GM18951 (cell line): ENCODE results near the gene LTB4R2.
"Not testable (repeated sequence)": the region's sequence is repeated elsewhere in the genome, so short reads cannot be mapped to it uniquely, and the experiment has no call there.

ENCODE experiments used
- POLR2A ChIP-seq: IDR thresholded peaks from 4 replicates; pipeline ENCODE4 v1.6.1; 2011; ENCODE audit warnings: mild to moderate bottlenecking; ENCODE audit not compliant: insufficient read length, insufficient read depth; ENCODE audit errors: extremely low read depth
- in situ Hi-C: fragments of 300-500 bp; cut with MboI; formaldehyde crosslinking; loops from one replicate; pipeline ENCODE4 v1.12.0; 2022; ENCODE audit warnings: low sequenced_read_pairs, mixed read lengths, inconsistent platforms; ENCODE audit not compliant: unreplicated experiment

Gene LTB4R2

DNA sequence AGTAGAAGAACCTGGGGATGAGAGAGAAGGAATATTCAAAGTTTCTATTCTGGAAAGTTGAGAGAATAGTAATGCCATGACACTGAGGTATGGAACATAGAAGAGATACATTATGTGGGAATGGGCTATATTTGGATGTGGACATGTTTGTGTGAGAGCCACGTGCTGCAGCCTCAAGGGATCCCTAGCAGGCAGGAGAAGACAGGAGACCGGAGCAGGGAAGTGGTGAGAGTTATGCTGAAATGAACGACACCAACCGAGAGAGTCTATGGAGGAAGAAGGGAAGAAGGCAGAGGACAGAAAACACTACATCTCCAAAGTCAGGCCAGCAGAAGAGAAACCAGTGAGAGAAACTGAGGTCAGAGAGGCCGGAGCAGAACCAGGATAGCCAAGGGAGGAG, 39.8 kb downstream of the LTB4R2 start:
- no peak for TF ChIP-seq POLR2A
- in situ Hi-C loops, result no loop called here

DNA sequence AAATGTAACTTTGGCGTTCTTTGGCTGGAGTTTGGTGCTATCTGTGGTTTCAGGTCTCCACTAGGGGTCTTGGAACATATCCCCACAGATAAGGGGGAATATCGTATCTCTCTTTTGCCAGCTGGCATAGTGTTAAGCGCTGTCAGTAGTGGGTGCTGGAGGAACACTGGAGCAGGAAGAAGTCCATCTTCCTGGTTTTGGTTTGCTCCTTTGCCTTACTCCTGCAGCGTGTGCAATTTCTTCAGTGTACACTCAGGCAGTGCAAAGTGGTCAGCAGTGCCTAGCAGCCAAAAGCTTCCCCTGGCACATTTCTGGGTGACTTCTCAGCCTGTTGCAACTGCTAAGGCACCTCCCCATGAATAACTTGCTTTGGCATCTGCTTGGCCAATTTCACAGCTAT, 41.6 kb downstream of the LTB4R2 start:
- in situ Hi-C loops, result no loop called here
- no peak for TF ChIP-seq POLR2A

DNA sequence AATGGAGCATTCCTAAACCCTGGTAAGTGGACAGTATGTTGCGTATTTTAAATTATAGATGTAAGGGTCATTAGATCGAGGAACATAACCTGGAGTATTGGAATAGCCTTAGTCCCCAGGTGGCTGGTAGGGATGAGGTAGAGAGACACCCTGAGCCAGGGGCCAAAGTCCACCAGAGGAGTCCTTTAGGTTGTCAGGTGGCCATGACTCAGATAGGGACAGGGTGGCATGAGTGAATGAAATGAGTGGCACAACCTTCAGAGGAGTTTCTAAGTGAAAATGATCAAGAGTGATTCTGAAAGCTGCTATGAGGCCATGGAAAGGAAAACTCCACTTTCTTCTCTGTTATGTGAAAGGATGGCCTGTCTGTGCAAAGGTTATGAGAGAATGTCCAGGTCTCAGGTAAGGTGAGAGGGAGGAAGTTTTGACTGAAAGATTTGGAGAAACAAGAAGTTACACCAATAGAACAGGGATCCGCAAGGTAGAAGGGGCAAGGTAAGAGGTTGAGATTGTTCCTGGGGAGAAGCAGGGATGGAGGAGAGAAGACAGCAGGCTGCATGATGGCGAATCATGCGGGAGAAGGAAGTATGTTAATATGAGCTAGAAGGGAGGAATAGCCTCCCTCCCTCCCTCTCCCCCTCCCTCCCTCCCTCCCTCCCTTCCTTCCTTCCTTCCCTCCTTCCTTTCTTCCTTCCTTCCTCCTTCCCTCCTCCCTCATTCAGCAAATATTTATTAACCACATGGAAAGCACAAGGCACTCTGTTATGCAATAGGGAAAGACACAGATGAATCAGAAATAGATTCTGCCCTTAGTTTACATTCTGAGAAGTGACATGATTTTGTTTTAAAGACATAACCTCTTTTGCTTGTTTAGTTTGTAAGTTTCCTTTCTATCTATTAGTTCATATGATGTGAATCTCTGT, 43.9 kb downstream of the LTB4R2 start:
- in situ Hi-C loops, result no loop called here
- TF ChIP-seq POLR2A, result no peak

DNA sequence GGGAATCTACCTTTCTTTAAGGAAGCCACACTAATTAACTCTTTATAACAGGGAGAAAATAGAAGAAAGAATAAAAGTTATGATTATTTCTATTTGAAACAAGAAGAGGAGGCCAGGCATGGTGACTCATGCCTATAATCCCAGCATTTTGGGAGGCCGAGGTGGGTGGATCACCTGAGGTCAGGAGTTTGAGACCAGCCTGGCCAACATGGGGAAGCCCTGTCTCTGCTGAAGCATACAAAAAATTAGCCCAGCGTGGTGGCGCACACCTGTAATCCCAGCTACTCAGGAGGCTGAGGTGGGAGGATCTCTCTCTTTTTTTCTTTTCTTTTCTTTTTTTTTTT, 44.5 kb downstream of the LTB4R2 start:
- in situ Hi-C loops, result not testable (repeated sequence)

DNA sequence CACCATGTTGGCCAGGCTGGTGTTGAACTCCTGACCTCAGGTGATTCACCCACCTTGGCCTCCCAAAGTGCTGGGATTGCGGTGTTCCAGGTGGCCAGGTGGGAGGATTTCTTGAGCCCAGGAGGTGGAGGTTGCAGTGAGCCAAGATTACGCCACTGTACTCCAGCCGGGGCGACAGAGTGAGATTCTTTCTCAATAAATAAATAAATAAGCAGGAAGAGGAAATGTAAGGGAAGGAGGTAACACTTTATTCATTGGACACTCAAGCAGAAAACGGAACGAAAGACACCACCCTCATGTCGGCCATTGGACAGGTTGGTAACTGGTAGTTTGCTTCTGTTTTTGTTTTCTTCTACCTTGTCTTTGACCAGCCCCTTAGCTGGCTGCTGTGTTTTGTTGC, 45.1 kb downstream of the LTB4R2 start:
- TF ChIP-seq POLR2A, result no peak
- in situ Hi-C loops, result no loop called here

DNA sequence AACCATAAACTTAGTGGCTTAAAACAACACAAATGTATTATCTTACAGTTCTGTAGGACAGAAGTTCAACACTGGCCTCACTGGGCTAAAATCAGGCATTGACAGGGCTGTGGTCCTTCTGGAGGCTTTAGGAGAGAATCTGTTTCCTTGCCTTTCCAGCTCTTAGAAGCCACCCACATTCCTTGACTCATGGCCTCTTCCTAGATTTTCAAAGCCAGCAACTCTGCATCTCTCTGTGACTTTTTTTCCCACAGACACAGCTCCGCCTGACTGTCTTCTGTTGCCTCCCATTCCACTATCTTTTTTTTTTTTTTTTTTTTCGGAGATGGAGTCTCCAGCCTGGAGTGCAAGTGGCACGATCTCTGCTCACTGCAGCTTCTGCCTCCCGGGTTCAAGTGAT, 46.3 kb downstream of the LTB4R2 start:
- in situ Hi-C loops, result no loop called here
- TF ChIP-seq POLR2A, result no peak

DNA sequence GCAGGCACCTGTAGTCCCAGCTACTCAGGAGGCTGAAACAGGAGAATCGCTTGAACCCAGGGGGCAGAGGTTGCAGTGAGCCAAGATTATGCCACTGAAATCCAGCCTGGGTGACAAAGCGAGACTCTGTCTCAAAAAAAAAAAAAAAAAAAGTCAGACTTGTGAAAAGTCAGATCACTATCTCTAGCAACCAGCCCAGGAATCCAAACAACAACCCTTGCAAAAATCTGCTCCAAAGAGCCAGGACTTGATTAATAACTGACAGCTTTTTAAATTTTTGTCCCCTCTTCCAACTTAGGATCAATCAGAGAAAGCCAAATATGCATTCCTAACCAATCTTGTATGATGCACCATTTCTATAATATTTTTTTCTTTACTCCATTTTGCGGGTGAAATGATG, 50.3 kb downstream of the LTB4R2 start:
- in situ Hi-C loops, result no loop called here
- TF ChIP-seq POLR2A, result no peak

DNA sequence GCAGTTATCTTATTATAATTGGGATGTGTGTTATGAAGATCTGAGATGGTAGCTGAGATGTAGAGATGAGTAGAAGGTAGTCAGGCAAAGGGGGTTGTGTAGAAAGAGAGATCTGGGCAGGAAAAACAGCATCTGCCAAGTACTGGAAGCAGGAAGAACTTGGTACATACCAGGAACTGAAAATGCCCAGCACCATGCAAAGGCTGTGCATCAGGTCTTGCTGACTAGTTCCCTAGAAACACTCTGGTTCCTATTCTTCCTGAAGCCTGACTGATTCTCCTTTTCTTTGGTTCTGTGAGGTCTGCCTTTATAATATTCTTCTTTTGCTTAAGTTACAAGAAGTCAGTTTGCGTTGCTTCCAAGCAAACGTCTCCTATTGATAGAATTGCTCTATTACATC, 51.4 kb downstream of the LTB4R2 start:
- TF ChIP-seq POLR2A, result no peak
- in situ Hi-C loops, result no loop called here
